H1 (cell line): ENCODE measurements around the gene PXDN. TPM values are rescaled to one million over a fixed set of nuclear protein-coding genes. Genes with fewer than 3 reads are reported as not detected.

ENCODE experiments used
- CTCF ChIA-PET: fragments of 300-600 bp; sonication (Branson Sonifier 250); formaldehyde crosslinking; loops from one replicate; lab custom pipeline; 2021; ENCODE audit not compliant: partially characterized antibody; lab: Charles Lee
- POLR2A ChIA-PET: fragments of 300-600 bp; sonication (Branson Sonifier 250); formaldehyde crosslinking; loops from one replicate; lab custom pipeline; 2021; ENCODE audit warnings: inconsistent platforms; ENCODE audit not compliant: partially characterized antibody; lab: Charles Lee
- DNase-seq, 2 experiments: peaks; one replicate each; pipeline versions ENCODE4 v3.0.0 to v3.0.0-alpha.2; 2010 to 2022; ENCODE audit warnings: low spot score in 2 of 2, low read depth in 1 of 2, mixed read lengths in 1 of 2
- FAIRE-seq: peaks from 2 replicates; lab custom pipeline; 2011; peaks lifted over from hg19 to GRCh38; lab: Jason Lieb, UNC
- H2AFZ ChIP-seq: 2 replicates; pipeline ENCODE4 v1.8.1; 2012; ENCODE audit warnings: low read length, inconsistent platforms
- H2AK5ac ChIP-seq: 2 replicates; pipeline ENCODE4 v1.6.1; 2013; ENCODE audit warnings: low read depth, low read length
- H2BK120ac ChIP-seq: replicated peaks from 2 replicates; pipeline ENCODE3; 2013; ENCODE audit warnings: low read depth, low read length, inconsistent platforms
- H2BK12ac ChIP-seq: 2 replicates; pipeline ENCODE4 v1.6.1; 2013; ENCODE audit warnings: low read depth, low read length
- H2BK15ac ChIP-seq: 2 replicates; pipeline ENCODE4 v1.6.1; 2013; ENCODE audit warnings: low read length
- H2BK20ac ChIP-seq: 2 replicates; pipeline ENCODE4 v1.6.1; 2013; ENCODE audit warnings: low read length
- H2BK5ac ChIP-seq: 2 replicates; pipeline ENCODE4 v1.6.1; 2013; ENCODE audit warnings: low read depth, low read length
- H3K14ac ChIP-seq: 2 replicates; pipeline ENCODE4 v1.6.1; 2013; ENCODE audit warnings: inconsistent platforms; ENCODE audit not compliant: insufficient read length
- H3K18ac ChIP-seq: 2 replicates; pipeline ENCODE4 v1.6.1; 2013; ENCODE audit warnings: low read length; ENCODE audit errors: extremely low read depth
- H3K23ac ChIP-seq: 2 replicates; pipeline ENCODE4 v1.6.1; 2013; ENCODE audit warnings: inconsistent platforms; ENCODE audit not compliant: insufficient read length
- H3K23me2 ChIP-seq: 2 replicates; pipeline ENCODE4 v1.6.1; 2013; ENCODE audit warnings: low read depth, low read length
- H3K27ac ChIP-seq: 2 replicates; pipeline ENCODE4 v1.6.1; 2011; ENCODE audit warnings: low read depth, low read length, inconsistent platforms
- H3K27me3 ChIP-seq, 4 experiments: replicated peaks in 1 of 4; 1 replicate in 1 of 4; 2 replicates in 3 of 4; pipeline versions ENCODE4 v1.6.1 to v1.8.1; 2011 to 2013; ENCODE audit warnings: low read length in 3 of 4, mild to moderate bottlenecking in 3 of 4, inconsistent platforms in 2 of 4, mixed read lengths in 2 of 4, moderate library complexity in 1 of 4; ENCODE audit not compliant: control insufficient read depth in 3 of 4, insufficient read depth in 3 of 4; ENCODE audit errors: extremely low read depth in 1 of 4
- H3K36me3 ChIP-seq, 4 experiments: 2 replicates each; pipeline versions ENCODE4 v1.6.1 to v1.8.1; 2011 to 2013; ENCODE audit warnings: mild to moderate bottlenecking in 4 of 4, low read length in 3 of 4, moderate library complexity in 2 of 4, control low read depth in 1 of 4, inconsistent platforms in 1 of 4; ENCODE audit not compliant: insufficient read depth in 4 of 4, control insufficient read depth in 2 of 4
- H3K4ac ChIP-seq: replicated peaks from 2 replicates; pipeline ENCODE3; 2013; ENCODE audit warnings: low read length, low read depth, mixed read lengths, inconsistent platforms; ENCODE audit not compliant: insufficient read length
- H3K4me1 ChIP-seq, 4 experiments: replicated peaks in 1 of 4; 1 replicate in 1 of 4; 2 replicates in 3 of 4; pipeline versions ENCODE4 v1.6.1 to v1.8.1; 2011 to 2013; ENCODE audit warnings: low read length in 3 of 4, inconsistent platforms in 2 of 4, mixed read lengths in 1 of 4; ENCODE audit not compliant: insufficient read depth in 4 of 4, control insufficient read depth in 3 of 4
- H3K4me2 ChIP-seq, 2 experiments: 2 replicates each; pipeline versions ENCODE4 v1.6.1 to v1.8.1; 2011 to 2013; ENCODE audit warnings: low read depth in 2 of 2, low read length in 2 of 2, control low read depth in 1 of 2, inconsistent platforms in 1 of 2, mild to moderate bottlenecking in 1 of 2; ENCODE audit not compliant: insufficient read depth in 1 of 2
- H3K4me3 ChIP-seq, 4 experiments: fragments of 200-600, 300-600 bp in 1 of 4; sonication (generic), shearing (Covaris generic), sonication (Bioruptor Twin) in 1 of 4; 2 replicates each; pipeline versions ENCODE4 v1.5.1 to v1.8.1; 2011 to 2016; ENCODE audit warnings: low read length in 4 of 4, low read depth in 3 of 4, control low read depth in 2 of 4, inconsistent platforms in 2 of 4, mild to moderate bottlenecking in 2 of 4, mixed read lengths in 1 of 4, moderate library complexity in 1 of 4; ENCODE audit not compliant: insufficient read depth in 2 of 4; ENCODE audit errors: extremely low read depth in 1 of 4
- H3K56ac ChIP-seq: replicated peaks from 2 replicates; pipeline ENCODE3; 2013; ENCODE audit warnings: low read depth, mild to moderate bottlenecking, mixed read lengths, low read length, inconsistent platforms; ENCODE audit not compliant: insufficient read length
- H3K79me1 ChIP-seq: 2 replicates; pipeline ENCODE4 v1.6.1; 2013; ENCODE audit warnings: low read depth, low read length, control low read depth
- H3K79me2 ChIP-seq, 2 experiments: 2 replicates each; pipeline versions ENCODE4 v1.6.1 to v1.8.1; 2012 to 2013; ENCODE audit warnings: low read length in 2 of 2, mild to moderate bottlenecking in 2 of 2, inconsistent platforms in 1 of 2; ENCODE audit not compliant: insufficient read depth in 2 of 2, control insufficient read depth in 1 of 2
- H3K9ac ChIP-seq, 4 experiments: replicated peaks in 1 of 4; 1 replicate in 1 of 4; 2 replicates in 3 of 4; pipeline versions ENCODE4 v1.6.1 to v1.8.1; 2011 to 2013; ENCODE audit warnings: low read depth in 3 of 4, low read length in 3 of 4, control low read depth in 2 of 4, mild to moderate bottlenecking in 2 of 4, moderate library complexity in 2 of 4, inconsistent platforms in 1 of 4; ENCODE audit errors: extremely low read depth in 1 of 4
- H3K9me3 ChIP-seq, 2 experiments: 2 replicates each; pipeline versions ENCODE4 v1.6.1 to v1.8.1; 2012 to 2013; ENCODE audit warnings: mild to moderate bottlenecking in 2 of 2, moderate library complexity in 2 of 2, control low read depth in 1 of 2, inconsistent platforms in 1 of 2, low read depth in 1 of 2, low read length in 1 of 2, mixed read lengths in 1 of 2; ENCODE audit not compliant: insufficient read depth in 2 of 2
- H4K20me1 ChIP-seq, 2 experiments: replicated peaks in 1 of 2; 2 replicates each; pipeline versions ENCODE3 to v1.8.1; 2011 to 2013; ENCODE audit warnings: inconsistent platforms in 2 of 2, low read length in 2 of 2, mild to moderate bottlenecking in 1 of 2; ENCODE audit not compliant: insufficient read depth in 2 of 2, control insufficient read depth in 1 of 2
- H4K5ac ChIP-seq: 2 replicates; pipeline ENCODE4 v1.6.1; 2013; ENCODE audit warnings: low read length, low read depth, mixed read lengths, inconsistent platforms; ENCODE audit not compliant: insufficient read length
- H4K8ac ChIP-seq: 2 replicates; pipeline ENCODE4 v1.8.0; 2013; ENCODE audit warnings: mild to moderate bottlenecking, moderate library complexity, low read length, inconsistent platforms; ENCODE audit not compliant: insufficient read depth; ENCODE audit errors: extremely low read depth
- H4K91ac ChIP-seq: replicated peaks from 2 replicates; pipeline ENCODE3; 2013; ENCODE audit warnings: low read length, mixed read lengths, inconsistent platforms; ENCODE audit not compliant: insufficient read length
- ASH2L ChIP-seq: fragments of 200-600, 300-600 bp; sonication (generic); IDR thresholded peaks from one replicate; pipeline ENCODE4 v1.7.1; 2017; ENCODE audit warnings: low read length
- BCL11A ChIP-seq, 2 experiments: IDR thresholded peaks; one replicate each; pipeline ENCODE4 v1.6.1; 2011; ENCODE audit warnings: low read depth in 2 of 2, low read length in 2 of 2, mild to moderate bottlenecking in 2 of 2
- CHD2 ChIP-seq: IDR thresholded peaks from 2 replicates; pipeline ENCODE4 v1.6.1; 2012; ENCODE audit warnings: low read length, improper control_type of control experiment
- FOSL1 ChIP-seq: IDR thresholded peaks from 2 replicates; pipeline ENCODE4 v1.6.1; 2011; ENCODE audit warnings: mild to moderate bottlenecking, low read depth, low read length, moderate library complexity; ENCODE audit not compliant: insufficient read depth
- GABPA ChIP-seq: IDR thresholded peaks from 2 replicates; pipeline ENCODE4 v1.6.1; 2011; ENCODE audit warnings: mild to moderate bottlenecking, low read length, moderate library complexity, borderline replicate concordance; ENCODE audit not compliant: insufficient read depth
- HDAC6 ChIP-seq: IDR thresholded peaks from one replicate; pipeline ENCODE4 v1.7.1; 2012; ENCODE audit warnings: low read depth, mild to moderate bottlenecking, inconsistent platforms, low read length, moderate library complexity
- KDM4A ChIP-seq: IDR thresholded peaks from one replicate; pipeline ENCODE4 v1.7.1; 2012; ENCODE audit warnings: low read depth, mild to moderate bottlenecking, moderate library complexity, low read length, inconsistent platforms; ENCODE audit not compliant: severe bottlenecking
- POLR2A ChIP-seq, 2 experiments: IDR thresholded peaks; 1 replicate in 1 of 2; 2 replicates in 1 of 2; pipeline ENCODE4 v1.6.1; 2011; ENCODE audit warnings: low read depth in 2 of 2, low read length in 2 of 2, mild to moderate bottlenecking in 2 of 2; ENCODE audit errors: control extremely low read depth in 1 of 2
- SAP30 ChIP-seq: fragments of 300-600 bp; sonication (generic); IDR thresholded peaks from 2 replicates; pipeline ENCODE4 v1.7.1; 2012; ENCODE audit warnings: low read length, moderate library complexity, mild to moderate bottlenecking, inconsistent platforms; ENCODE audit not compliant: insufficient read depth, insufficient replicate concordance
- SIN3A ChIP-seq, 2 experiments: IDR thresholded peaks in 1 of 2; conservative IDR thresholded peaks in 1 of 2; 2 replicates each; pipeline ENCODE4 v1.6.1; 2011 to 2012; ENCODE audit warnings: low read length in 2 of 2, improper control_type of control experiment in 1 of 2, low read depth in 1 of 2, mild to moderate bottlenecking in 1 of 2
- SP2 ChIP-seq: IDR thresholded peaks from 2 replicates; pipeline ENCODE4 v1.6.1; 2012; ENCODE audit warnings: mild to moderate bottlenecking, low read length, inconsistent platforms
- SP4 ChIP-seq: IDR thresholded peaks from 2 replicates; pipeline ENCODE4 v1.6.1; 2012; ENCODE audit warnings: low read length, inconsistent platforms
- YY1 ChIP-seq: IDR thresholded peaks from 2 replicates; pipeline ENCODE4 v1.6.1; 2011; ENCODE audit warnings: low read depth, mild to moderate bottlenecking, low read length
- WGBS, 2 experiments: shearing (Covaris generic) in 1 of 2; methylation state at CpG; one replicate each; pipeline versions ENCODE4 v1.1.6 to v1.1.7; 2013 to 2015; ENCODE audit warnings: low lambda C conversion rate in 2 of 2, mixed read lengths in 2 of 2, inconsistent platforms in 1 of 2, low coverage in 1 of 2, missing lambda C conversion rate in 1 of 2; ENCODE audit not compliant: insufficient replicate concordance in 2 of 2, insufficient coverage in 1 of 2, insufficient read length in 1 of 2; ENCODE audit errors: extremely low coverage in 1 of 2, missing lambda C conversion rate in 1 of 2; 5-methylcytosine and 5-hydroxymethylcytosine counted together
- polyA plus RNA-seq, 7 experiments: library from polyadenylated mRNA; depleted of rRNA in 3 of 7; stranded (reverse) in 5 of 7; unstranded in 2 of 7; fragments of >200 nt in 5 of 7; fragments of 200-250 nt in 2 of 7; gene quantifications; 1 replicate in 5 of 7; 2 replicates in 1 of 7; 4 replicates in 1 of 7; pipeline versions ENCODE4 v1.2.1 to v1.2.3, GENCODE V29; 2011 to 2013; ENCODE audit warnings: missing spikeins in 2 of 7, mixed read lengths in 2 of 7
- total RNA-seq: library from RNA; stranded (reverse); fragmentation: NEBNext Ultra II Directional; extraction: Animal tissue kit (Norgen Biotek cat#: 25700); gene quantifications from 2 replicates; pipeline ENCODE4 v1.2.1, GENCODE V29; 2021
- TF ChIP-seq, protein P1 (sequence below): IDR thresholded peaks from 2 replicates; pipeline ENCODE4 v1.6.1; 2012; ENCODE audit warnings: inconsistent platforms

PXDN gene
- total and polyA plus RNA-seq, 2 of the 8 experiments (the other 6 are each of a cell fraction or from before 2014, with no cell fraction given), result 104 to 141 TPM

DNA sequence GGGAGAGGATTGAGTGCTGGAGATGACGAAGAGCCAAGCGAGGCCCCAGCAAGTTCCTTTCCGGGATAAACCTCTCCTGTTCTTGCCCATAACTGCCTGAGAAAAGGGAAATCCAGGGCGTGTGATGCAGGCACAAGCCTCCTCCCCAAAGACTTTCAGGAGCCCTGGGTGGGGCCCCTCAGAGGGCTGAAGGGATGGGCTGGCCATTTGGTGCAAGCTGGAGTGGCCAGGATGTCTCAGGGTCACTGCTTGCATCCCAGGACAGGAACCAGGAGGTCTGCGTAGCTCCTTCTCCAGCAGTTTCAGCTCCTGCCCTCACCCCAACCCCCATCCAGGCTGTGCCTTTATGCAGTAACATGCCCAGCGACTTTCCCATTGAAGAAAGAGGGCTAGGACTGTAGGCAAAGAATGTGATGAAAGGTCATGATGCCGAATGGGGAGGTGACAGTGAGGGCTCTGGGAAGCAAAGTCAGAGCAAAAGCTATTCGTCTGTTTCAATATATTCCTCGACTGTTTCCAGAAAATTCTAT is 80.2 kb downstream of the PXDN start:
- CTCF ChIA-PET, result interaction anchor here (1.2 to 2.4 kb wide), 8 partner anchors 10 to 107 kb away, joined by 3 to 9 read pairs (median 5); no protein-coding TSS in a partner anchor
- 87% methylated on average over 9 of the region's 9 CpGs; no CpG with 5 or more reads in 1 of the 2 experiments for WGBS, 2 experiments
- H2BK5ac ChIP-seq, result peak overlapping the region; percentile 8; the same call in 1 of the 2 replicates
- no peak for TF ChIP-seq FOSL1
- TF ChIP-seq, protein P1, sequence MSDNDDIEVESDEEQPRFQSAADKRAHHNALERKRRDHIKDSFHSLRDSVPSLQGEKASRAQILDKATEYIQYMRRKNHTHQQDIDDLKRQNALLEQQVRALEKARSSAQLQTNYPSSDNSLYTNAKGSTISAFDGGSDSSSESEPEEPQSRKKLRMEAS, result no peak
- TF ChIP-seq YY1, result no peak
- TF ChIP-seq HDAC6, result no peak
- no peak for TF ChIP-seq BCL11A (IDR thresholded peaks at IDR 0.05; ENCODE audit: low read depth in 2 of 2, low read length in 2 of 2)
- no peak for TF ChIP-seq POLR2A (IDR thresholded peaks at IDR 0.05; ENCODE audit: control extremely low read depth in 1 of 2, low read depth in 2 of 2, low read length in 2 of 2)
- no peak for TF ChIP-seq SIN3A (conservative IDR thresholded peaks at IDR 0.05 in 1 of 2, IDR thresholded peaks at IDR 0.05 in 1 of 2; ENCODE audit: low read depth in 1 of 2, low read length in 2 of 2)
- no peak for TF ChIP-seq SP2
- TF ChIP-seq ASH2L, result no peak
- no peak for TF ChIP-seq GABPA
- no peak for TF ChIP-seq SAP30
- TF ChIP-seq CHD2, result no peak
- TF ChIP-seq KDM4A, result no peak
- no peak for TF ChIP-seq SP4

More for the DNA sequence above, 80.2 kb downstream of the PXDN start:
- no peak overlapping the region for H3K27ac ChIP-seq
- H3K79me1 ChIP-seq, result no peaks in the 10 kb centered on the region
- H2AK5ac ChIP-seq, result no peak overlapping the region
- H3K9ac ChIP-seq, result no peak overlapping the region
- no peak overlapping the region for H4K5ac ChIP-seq
- no peak overlapping the region for H2BK20ac ChIP-seq
- no peak overlapping the region for H4K91ac ChIP-seq
- H3K14ac ChIP-seq, result no peak overlapping the region
- H3K4ac ChIP-seq, result no peak overlapping the region
- H4K20me1 ChIP-seq, result peaks cover 3 to 10% of the 10 kb centered on the region in 2 experiments
- H2BK120ac ChIP-seq, result no peak overlapping the region
- H3K79me2 ChIP-seq, result no peaks in the 10 kb centered on the region
- no peak overlapping the region for H3K18ac ChIP-seq
- DNase-seq (no peak), FAIRE-seq (no peak)
- POLR2A ChIA-PET, result no interaction called here
- H3K27me3 ChIP-seq, result no peaks in the 10 kb centered on the region
- H3K23ac ChIP-seq, result no peak overlapping the region
- no peak overlapping the region for H4K8ac ChIP-seq
- no peak overlapping the region for H2BK12ac ChIP-seq
- H3K23me2 ChIP-seq, result no peaks in the 10 kb centered on the region
- no peaks in the 10 kb centered on the region for H3K9me3 ChIP-seq
- no peaks in the 10 kb centered on the region for H3K4me1 ChIP-seq
- no peak overlapping the region for H2BK15ac ChIP-seq
- H3K4me3 ChIP-seq, result no peak overlapping the region
- H3K36me3 ChIP-seq, result peaks cover 11 to 56% (median 30%) of the 10 kb centered on the region in 4 experiments
- H3K4me2 ChIP-seq, result no peak overlapping the region
- no peak overlapping the region for H3K56ac ChIP-seq
- H2AFZ ChIP-seq, result no peak overlapping the region
